ENCODE data around the gene PRXL2B. TPM values are rescaled to one million over a fixed set of nuclear protein-coding genes. Genes with fewer than 3 reads are reported as not detected.
A peak's percentile ranks its signal among the peaks of the same experiment; 100 is the strongest.

PRXL2B gene
- total RNA-seq, 1 experiment from 2014 or later, result 12.6 TPM

- intact Hi-C loops (cut with micrococcal nuclease), result no loop called here
- BruUV-seq (replicated peaks), result no TSS peak
Measured at GRCh38 chr1:2597441-2598328, 11.1 kb downstream of the PRXL2B start.

DNA sequence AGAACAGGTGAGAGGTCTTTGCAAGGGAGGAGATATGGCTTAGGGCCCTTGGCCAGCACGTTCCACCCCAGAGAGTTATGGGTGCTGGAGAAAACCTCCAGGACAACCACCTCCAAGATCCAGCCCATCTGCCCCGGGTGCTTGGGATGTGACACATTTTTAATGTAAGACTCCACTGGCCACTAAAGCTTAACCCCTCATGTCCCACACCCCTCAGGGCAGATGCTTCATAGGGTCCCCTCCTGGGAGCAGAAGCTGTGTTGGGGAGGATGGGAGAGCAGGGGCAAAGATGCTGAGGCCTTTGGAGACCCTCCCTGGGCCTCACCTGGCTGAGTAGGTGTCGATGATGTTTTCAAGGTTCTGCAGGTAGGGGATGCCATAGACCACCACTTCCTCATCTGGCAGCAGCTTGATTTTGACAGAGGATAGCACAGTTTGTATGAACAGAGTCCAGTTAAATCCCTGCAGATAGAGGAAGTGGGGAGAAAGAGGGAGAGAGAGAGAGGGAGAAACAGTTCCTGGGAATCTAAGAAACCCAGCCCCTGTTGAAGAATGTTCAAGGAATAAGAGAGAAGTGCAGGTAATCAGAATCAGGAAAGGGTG, 11.9 kb downstream of the PRXL2B start:
- Mint-ChIP-seq H3K27me3 (ENCODE audit: insufficient read depth, unreplicated experiment) (peaks cover 42% of the 10 kb centered on the region), H3K27ac (ENCODE audit: low read depth, unreplicated experiment) (no peak overlapping the region), H3K36me3 (ENCODE audit: insufficient read depth, unreplicated experiment) (peaks cover 6% of the 10 kb centered on the region), H3K4me1 (ENCODE audit: insufficient read depth, unreplicated experiment) (no peaks in the 10 kb centered on the region), H3K9me3 (ENCODE audit: unreplicated experiment) (no peaks in the 10 kb centered on the region), H3K4me3 (ENCODE audit: unreplicated experiment) (no peak overlapping the region)
- intact Hi-C loops (cut with micrococcal nuclease), result no loop called here
- BruUV-seq (replicated peaks), result no TSS peak
- ChIA-PET CTCF (no interaction called here), POLR2A (interaction anchor here (0.6 kb wide), 1 partner anchor 8 kb away, joined by 3 read pairs; no protein-coding TSS in a partner anchor)
- DNase-seq (ENCODE audit: unreplicated experiment), result no peak
- TF ChIP-seq, protein P1, sequence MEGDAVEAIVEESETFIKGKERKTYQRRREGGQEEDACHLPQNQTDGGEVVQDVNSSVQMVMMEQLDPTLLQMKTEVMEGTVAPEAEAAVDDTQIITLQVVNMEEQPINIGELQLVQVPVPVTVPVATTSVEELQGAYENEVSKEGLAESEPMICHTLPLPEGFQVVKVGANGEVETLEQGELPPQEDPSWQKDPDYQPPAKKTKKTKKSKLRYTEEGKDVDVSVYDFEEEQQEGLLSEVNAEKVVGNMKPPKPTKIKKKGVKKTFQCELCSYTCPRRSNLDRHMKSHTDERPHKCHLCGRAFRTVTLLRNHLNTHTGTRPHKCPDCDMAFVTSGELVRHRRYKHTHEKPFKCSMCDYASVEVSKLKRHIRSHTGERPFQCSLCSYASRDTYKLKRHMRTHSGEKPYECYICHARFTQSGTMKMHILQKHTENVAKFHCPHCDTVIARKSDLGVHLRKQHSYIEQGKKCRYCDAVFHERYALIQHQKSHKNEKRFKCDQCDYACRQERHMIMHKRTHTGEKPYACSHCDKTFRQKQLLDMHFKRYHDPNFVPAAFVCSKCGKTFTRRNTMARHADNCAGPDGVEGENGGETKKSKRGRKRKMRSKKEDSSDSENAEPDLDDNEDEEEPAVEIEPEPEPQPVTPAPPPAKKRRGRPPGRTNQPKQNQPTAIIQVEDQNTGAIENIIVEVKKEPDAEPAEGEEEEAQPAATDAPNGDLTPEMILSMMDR (IDR thresholded peaks at IDR 0.05; ENCODE audit: unreplicated experiment), result peak; percentile 12

More at GRCh38 chr1:2597441-2598328, 11.1 kb downstream of the PRXL2B start:
- H3K4me3 Mint-ChIP-seq (ENCODE audit: unreplicated experiment), result no peak overlapping the region
- CTCF ChIA-PET, result interaction anchor here (0.6 to 0.7 kb wide), 2 partner anchors 32 to 235 kb away, joined by 3 to 4 read pairs; no protein-coding TSS in a partner anchor
- TF ChIP-seq, protein P1 (IDR thresholded peaks at IDR 0.05; ENCODE audit: unreplicated experiment), result no peak
- no peaks in the 10 kb centered on the region for H3K4me1 Mint-ChIP-seq (ENCODE audit: insufficient read depth, unreplicated experiment)
- DNase-seq (ENCODE audit: unreplicated experiment), result no peak
- H3K27me3 Mint-ChIP-seq (ENCODE audit: insufficient read depth, unreplicated experiment), result peaks cover 37% of the 10 kb centered on the region
- no peaks in the 10 kb centered on the region for H3K9me3 Mint-ChIP-seq (ENCODE audit: unreplicated experiment)
- POLR2A ChIA-PET, result interaction anchor here (0.6 kb wide), 2 partner anchors 7 to 1384 kb away, joined by 3 read pairs; no protein-coding TSS in a partner anchor
- H3K36me3 Mint-ChIP-seq (ENCODE audit: insufficient read depth, unreplicated experiment), result peaks cover 6% of the 10 kb centered on the region
- no peak overlapping the region for H3K27ac Mint-ChIP-seq (ENCODE audit: low read depth, unreplicated experiment)

GRCh38 chr1:2601721-2602303, 15.2 kb downstream of the PRXL2B start:
- intact Hi-C loops (cut with micrococcal nuclease), result no loop called here
- DNase-seq (ENCODE audit: unreplicated experiment), result no peak
- CTCF ChIA-PET, result no interaction called here
- no TSS peak for BruUV-seq (replicated peaks)
- no peaks in the 10 kb centered on the region for H3K36me3 Mint-ChIP-seq (ENCODE audit: insufficient read depth, unreplicated experiment)
- H3K4me3 Mint-ChIP-seq (ENCODE audit: unreplicated experiment), result no peak overlapping the region
- no peak overlapping the region for H3K27ac Mint-ChIP-seq (ENCODE audit: low read depth, unreplicated experiment)
- H3K4me1 Mint-ChIP-seq (ENCODE audit: insufficient read depth, unreplicated experiment), result no peaks in the 10 kb centered on the region
- H3K27me3 Mint-ChIP-seq (ENCODE audit: insufficient read depth, unreplicated experiment), result peaks cover 42% of the 10 kb centered on the region
- POLR2A ChIA-PET, result no interaction called here
- no peaks in the 10 kb centered on the region for H3K9me3 Mint-ChIP-seq (ENCODE audit: unreplicated experiment)
- TF ChIP-seq, protein P1 (IDR thresholded peaks at IDR 0.05; ENCODE audit: unreplicated experiment), result no peak

GRCh38 chr1:2602311-2602835, 15.8 kb downstream of the PRXL2B start:
- TF ChIP-seq, protein P1 (IDR thresholded peaks at IDR 0.05; ENCODE audit: unreplicated experiment), result no peak
- no peaks in the 10 kb centered on the region for H3K9me3 Mint-ChIP-seq (ENCODE audit: unreplicated experiment)
- ChIA-PET POLR2A (no interaction called here), CTCF (interaction anchor here (0.6 kb wide), 1 partner anchor 55 kb away, joined by 3 read pairs; no protein-coding TSS in a partner anchor)
- intact Hi-C loops (cut with micrococcal nuclease), result no loop called here
- peaks cover 42% of the 10 kb centered on the region for H3K27me3 Mint-ChIP-seq (ENCODE audit: insufficient read depth, unreplicated experiment)
- no peaks in the 10 kb centered on the region for H3K4me1 Mint-ChIP-seq (ENCODE audit: insufficient read depth, unreplicated experiment)
- H3K36me3 Mint-ChIP-seq (ENCODE audit: insufficient read depth, unreplicated experiment), result no peaks in the 10 kb centered on the region
- no peak overlapping the region for H3K4me3 Mint-ChIP-seq (ENCODE audit: unreplicated experiment)
- DNase-seq (ENCODE audit: unreplicated experiment), result no peak
- no TSS peak for BruUV-seq (replicated peaks)
- H3K27ac Mint-ChIP-seq (ENCODE audit: low read depth, unreplicated experiment), result no peak overlapping the region

Data from MCF 10A (cell line).